ENCODE results near the gene CEP131. TPM values are rescaled to one million over a fixed set of nuclear protein-coding genes. Genes with fewer than 3 reads are reported as not detected.

Gene CEP131
- total and polyA plus RNA-seq, 3 experiments from 2014 or later: 6.5 to 13.3 (median 13.2) TPM

DNA sequence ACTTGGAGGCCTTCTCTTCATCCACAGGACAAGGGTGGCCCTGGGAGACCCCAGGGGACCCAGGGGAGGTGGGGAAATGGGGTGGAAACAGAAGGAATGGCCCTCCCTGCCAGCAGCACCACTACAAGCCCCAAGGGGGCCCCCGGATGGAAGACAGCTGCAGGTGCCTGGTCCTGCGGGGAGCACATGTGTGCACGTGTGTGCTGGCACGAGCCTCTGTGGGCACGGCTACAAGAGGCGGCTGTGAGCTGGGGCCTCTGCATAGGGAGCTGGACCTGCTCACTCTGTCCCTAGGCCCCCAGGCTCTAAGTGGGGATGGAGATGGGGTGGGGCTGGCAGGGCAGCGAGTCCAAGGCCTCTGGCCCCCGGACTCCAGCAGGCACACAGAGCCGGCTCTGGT is 43.5 kb downstream of the CEP131 start:
- Histone ChIP-seq H3K27me3 (ENCODE audit: insufficient read depth, low read length, poor library complexity, severe bottlenecking) (no peaks in the 10 kb centered on the region), H3K27ac (ENCODE audit: low read depth, low read length) (no peak overlapping the region), H3K4me1 (ENCODE audit: insufficient read depth, low read length) (no peaks in the 10 kb centered on the region), H3K36me3 (ENCODE audit: insufficient read depth, low read length) (no peaks in the 10 kb centered on the region), H3K4me3 (ENCODE audit: low read length) (no peak overlapping the region), H3K9me3 (ENCODE audit: low read length) (no peaks in the 10 kb centered on the region)
- ChIA-PET CTCF (no interaction called here), POLR2A (no interaction called here)
- H3K36me3 Mint-ChIP-seq: no peaks in the 10 kb centered on the region
- H3K9me3 Mint-ChIP-seq: no peaks in the 10 kb centered on the region
- H3K4me3 Mint-ChIP-seq: no peak overlapping the region
- no peaks in the 10 kb centered on the region for H3K4me1 Mint-ChIP-seq
- no peak overlapping the region for H3K27ac Mint-ChIP-seq
- DNase-seq: no peak
- H3K27me3 Mint-ChIP-seq: peaks cover 2 to 3% of the 10 kb centered on the region in 2 donors

DNA sequence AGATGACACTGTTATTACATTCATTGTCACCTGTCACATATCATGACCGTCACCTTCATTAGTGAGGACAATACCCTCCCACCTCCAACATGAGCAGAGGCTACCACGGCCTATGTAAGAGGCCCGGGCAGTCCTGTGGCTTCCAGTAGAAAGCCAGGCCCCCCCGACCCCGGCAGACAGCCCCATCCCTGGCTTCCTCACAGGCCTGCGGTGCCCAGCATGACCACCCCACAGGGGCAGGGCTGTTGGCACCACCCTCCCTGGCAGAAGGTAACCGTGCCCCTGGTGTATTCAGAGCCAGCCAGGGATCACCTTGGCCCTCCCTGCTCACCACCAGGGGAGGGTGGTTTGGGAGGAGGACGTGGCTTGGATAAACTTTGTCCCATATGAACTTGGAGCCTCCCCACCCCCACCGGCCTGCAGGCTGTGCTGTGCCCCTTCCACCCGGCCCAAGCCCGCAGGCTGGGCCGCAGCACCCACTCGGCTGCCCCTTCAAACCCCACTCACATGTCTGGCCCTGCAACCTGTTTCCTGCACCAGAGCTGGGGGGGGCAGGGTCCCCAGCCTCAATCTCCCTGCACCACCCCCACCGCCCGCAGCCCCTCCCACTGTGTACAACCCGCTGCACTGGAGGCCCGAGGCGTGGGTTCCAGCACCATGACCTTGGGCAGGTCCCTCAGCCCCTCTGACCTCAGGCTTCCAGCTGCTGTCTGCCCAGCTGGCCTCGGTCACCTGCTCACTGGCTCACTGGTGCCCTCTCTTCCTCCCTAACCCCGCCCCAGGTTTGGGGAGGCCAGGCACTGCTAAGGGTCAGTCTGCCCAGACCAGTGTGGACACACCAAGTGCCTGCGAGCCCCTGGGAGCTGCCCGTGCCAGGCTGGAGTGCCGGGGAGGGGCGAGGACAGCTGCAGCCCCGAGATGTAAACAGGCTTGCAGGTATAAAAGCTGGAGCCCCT is 44.4 kb downstream of the CEP131 start:
- no peaks in the 10 kb centered on the region for H3K36me3 Mint-ChIP-seq
- CTCF ChIA-PET: no interaction called here
- Histone ChIP-seq H3K9me3 (ENCODE audit: low read length) (no peaks in the 10 kb centered on the region), H3K36me3 (ENCODE audit: insufficient read depth, low read length) (no peaks in the 10 kb centered on the region), H3K27ac (ENCODE audit: low read depth, low read length) (no peak overlapping the region), H3K4me3 (ENCODE audit: low read length) (no peak overlapping the region), H3K27me3 (ENCODE audit: insufficient read depth, low read length, poor library complexity, severe bottlenecking) (no peaks in the 10 kb centered on the region), H3K4me1 (ENCODE audit: insufficient read depth, low read length) (no peaks in the 10 kb centered on the region)
- peaks cover 2 to 4% of the 10 kb centered on the region in 2 donors for H3K27me3 Mint-ChIP-seq
- H3K4me1 Mint-ChIP-seq: no peaks in the 10 kb centered on the region
- H3K4me3 Mint-ChIP-seq: no peak overlapping the region
- DNase-seq: no peak
- POLR2A ChIA-PET: no interaction called here
- H3K27ac Mint-ChIP-seq: no peak overlapping the region
- H3K9me3 Mint-ChIP-seq: no peaks in the 10 kb centered on the region

DNA sequence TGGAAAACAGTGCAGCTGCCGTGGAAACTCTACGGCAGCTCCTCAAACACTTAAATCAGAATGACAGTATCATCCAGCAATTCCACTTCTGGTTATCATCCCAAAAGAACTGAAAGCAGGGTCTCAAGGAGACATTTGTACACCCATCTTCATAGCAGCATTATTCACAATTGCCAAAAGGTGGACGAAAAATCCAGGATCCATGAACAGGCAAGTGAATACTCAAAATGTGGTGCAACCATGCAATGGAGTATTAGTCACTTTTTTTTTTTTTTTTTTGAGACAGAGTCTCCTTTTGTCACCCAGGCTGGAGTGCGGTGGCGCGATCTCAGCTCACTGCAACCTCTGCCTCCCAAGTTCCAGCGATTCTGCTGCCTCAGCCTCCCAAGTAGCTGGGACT is 46.1 kb downstream of the CEP131 start:
- Histone ChIP-seq H3K27ac (ENCODE audit: low read depth, low read length) (no peak overlapping the region), H3K36me3 (ENCODE audit: insufficient read depth, low read length) (no peaks in the 10 kb centered on the region), H3K9me3 (ENCODE audit: low read length) (no peaks in the 10 kb centered on the region), H3K4me3 (ENCODE audit: low read length) (no peak overlapping the region), H3K4me1 (ENCODE audit: insufficient read depth, low read length) (no peaks in the 10 kb centered on the region), H3K27me3 (ENCODE audit: insufficient read depth, low read length, poor library complexity, severe bottlenecking) (no peaks in the 10 kb centered on the region)
- Mint-ChIP-seq H3K9me3 (no peaks in the 10 kb centered on the region), H3K4me3 (no peak overlapping the region), H3K4me1 (no peaks in the 10 kb centered on the region), H3K27me3 (peaks cover 4 to 7% of the 10 kb centered on the region in 2 donors), H3K27ac (no peak overlapping the region), H3K36me3 (no peaks in the 10 kb centered on the region)
- ChIA-PET POLR2A (no interaction called here), CTCF (no interaction called here)
- DNase-seq: no peak

DNA sequence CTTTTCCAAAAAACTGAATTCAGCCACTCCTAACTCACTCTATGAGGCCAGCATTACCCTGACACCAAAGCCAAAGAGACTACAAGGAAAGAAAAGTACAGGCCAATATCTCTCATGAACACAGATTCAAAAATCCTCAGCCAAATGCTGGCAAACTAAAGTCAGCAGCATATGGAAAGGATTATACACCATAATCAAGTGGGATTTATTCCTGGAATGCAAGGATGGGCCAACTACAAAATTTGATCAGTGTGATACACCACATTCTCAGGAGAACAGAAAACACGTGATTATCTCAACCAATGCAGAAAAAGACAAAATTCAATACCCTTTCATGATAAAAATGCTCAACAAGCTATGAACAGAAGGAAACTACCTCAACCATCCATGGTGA is 49.0 kb downstream of the CEP131 start:
- Histone ChIP-seq H3K27me3 (ENCODE audit: insufficient read depth, low read length, poor library complexity, severe bottlenecking) (no peaks in the 10 kb centered on the region), H3K4me1 (ENCODE audit: insufficient read depth, low read length) (no peaks in the 10 kb centered on the region), H3K4me3 (ENCODE audit: low read length) (no peak overlapping the region), H3K27ac (ENCODE audit: low read depth, low read length) (no peak overlapping the region), H3K9me3 (ENCODE audit: low read length) (no peaks in the 10 kb centered on the region), H3K36me3 (ENCODE audit: insufficient read depth, low read length) (no peaks in the 10 kb centered on the region)
- H3K27me3 Mint-ChIP-seq: peaks cover 4 to 7% of the 10 kb centered on the region in 2 donors
- H3K27ac Mint-ChIP-seq: no peak overlapping the region
- ChIA-PET POLR2A (no interaction called here), CTCF (no interaction called here)
- no peaks in the 10 kb centered on the region for H3K4me1 Mint-ChIP-seq
- H3K9me3 Mint-ChIP-seq: no peaks in the 10 kb centered on the region
- DNase-seq: no peak
- no peaks in the 10 kb centered on the region for H3K36me3 Mint-ChIP-seq
- H3K4me3 Mint-ChIP-seq: no peak overlapping the region

- Histone ChIP-seq H3K4me3 (ENCODE audit: low read length) (no peak overlapping the region), H3K4me1 (ENCODE audit: insufficient read depth, low read length) (no peaks in the 10 kb centered on the region), H3K27me3 (ENCODE audit: insufficient read depth, low read length, poor library complexity, severe bottlenecking) (no peaks in the 10 kb centered on the region), H3K27ac (ENCODE audit: low read depth, low read length) (no peak overlapping the region), H3K9me3 (ENCODE audit: low read length) (no peaks in the 10 kb centered on the region), H3K36me3 (ENCODE audit: insufficient read depth, low read length) (no peaks in the 10 kb centered on the region)
- no peak for DNase-seq
- no peaks in the 10 kb centered on the region for H3K4me1 Mint-ChIP-seq
- no peak overlapping the region for H3K4me3 Mint-ChIP-seq
- no peak overlapping the region for H3K27ac Mint-ChIP-seq
- H3K36me3 Mint-ChIP-seq: no peaks in the 10 kb centered on the region
- ChIA-PET CTCF (no interaction called here), POLR2A (no interaction called here)
- H3K9me3 Mint-ChIP-seq: no peaks in the 10 kb centered on the region
- H3K27me3 Mint-ChIP-seq: peaks cover 4 to 7% of the 10 kb centered on the region in 2 donors
These were observed 49.6 kb downstream of the CEP131 start for GRCh38 chr17:81173052-81173761.

DNA sequence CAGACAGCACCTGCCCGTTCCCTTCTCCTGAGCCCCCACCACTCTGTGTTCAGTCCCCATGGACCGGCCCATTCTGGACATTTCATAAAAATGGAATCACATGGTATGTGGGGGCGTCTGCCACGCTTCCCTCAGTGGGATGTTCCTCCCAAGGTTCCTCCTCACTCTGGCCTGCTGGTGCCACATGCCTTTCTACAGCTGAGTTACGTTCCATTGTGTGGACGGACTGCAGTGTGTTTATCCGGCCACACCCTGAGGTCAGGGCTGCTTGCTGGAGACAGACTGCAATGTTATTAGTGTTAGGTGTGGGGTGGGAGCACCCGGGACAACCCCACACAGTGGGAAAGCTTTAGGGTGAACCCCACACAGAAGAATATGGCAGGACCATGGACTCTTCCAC is 50.8 kb downstream of the CEP131 start:
- POLR2A ChIA-PET: no interaction called here
- Mint-ChIP-seq H3K4me3 (no peak overlapping the region), H3K9me3 (no peaks in the 10 kb centered on the region), H3K27ac (no peak overlapping the region), H3K27me3 (peaks cover 8 to 11% of the 10 kb centered on the region in 2 donors), H3K36me3 (no peaks in the 10 kb centered on the region), H3K4me1 (peaks cover 0 to 2% (median 0%) of the 10 kb centered on the region in 3 donors)
- Histone ChIP-seq H3K27me3 (ENCODE audit: insufficient read depth, low read length, poor library complexity, severe bottlenecking) (no peaks in the 10 kb centered on the region), H3K36me3 (ENCODE audit: insufficient read depth, low read length) (no peaks in the 10 kb centered on the region), H3K4me1 (ENCODE audit: insufficient read depth, low read length) (no peaks in the 10 kb centered on the region), H3K4me3 (ENCODE audit: low read length) (no peak overlapping the region), H3K9me3 (ENCODE audit: low read length) (no peaks in the 10 kb centered on the region), H3K27ac (ENCODE audit: low read depth, low read length) (no peak overlapping the region)
- no peak for DNase-seq
- CTCF ChIA-PET: no interaction called here

GRCh38 chr17:81170727-81171494 is 51.9 kb downstream of the CEP131 start:
- Histone ChIP-seq H3K9me3 (ENCODE audit: low read length) (no peaks in the 10 kb centered on the region), H3K4me1 (ENCODE audit: insufficient read depth, low read length) (no peaks in the 10 kb centered on the region), H3K36me3 (ENCODE audit: insufficient read depth, low read length) (no peaks in the 10 kb centered on the region), H3K27ac (ENCODE audit: low read depth, low read length) (no peak overlapping the region), H3K27me3 (ENCODE audit: insufficient read depth, low read length, poor library complexity, severe bottlenecking) (no peaks in the 10 kb centered on the region), H3K4me3 (ENCODE audit: low read length) (no peak overlapping the region)
- Mint-ChIP-seq H3K9me3 (no peaks in the 10 kb centered on the region), H3K27ac (no peak overlapping the region), H3K36me3 (no peaks in the 10 kb centered on the region), H3K4me3 (no peak overlapping the region), H3K27me3 (peaks cover 8 to 11% of the 10 kb centered on the region in 2 donors), H3K4me1 (peaks cover 0 to 2% (median 0%) of the 10 kb centered on the region in 3 donors)
- CTCF ChIA-PET: no interaction called here
- POLR2A ChIA-PET: no interaction called here
- no peak for DNase-seq

- H3K36me3 ChIP-seq (ENCODE audit: insufficient read depth, low read length): no peaks in the 10 kb centered on the region
- no peaks in the 10 kb centered on the region for H3K9me3 ChIP-seq (ENCODE audit: low read length)
- peaks cover 4% of the 10 kb centered on the region for H3K27me3 ChIP-seq (ENCODE audit: insufficient read depth, low read length, poor library complexity, severe bottlenecking)
- Mint-ChIP-seq H3K9me3 (no peaks in the 10 kb centered on the region), H3K36me3 (no peaks in the 10 kb centered on the region), H3K4me3 (no peak overlapping the region), H3K27ac (no peak overlapping the region), H3K4me1 (peaks cover 0 to 2% (median 0%) of the 10 kb centered on the region in 3 donors), H3K27me3 (peaks cover 8 to 11% of the 10 kb centered on the region in 2 donors)
- POLR2A ChIA-PET: no interaction called here
- H3K4me3 ChIP-seq (ENCODE audit: low read length): no peak overlapping the region
- CTCF ChIA-PET: no interaction called here
- no peaks in the 10 kb centered on the region for H3K4me1 ChIP-seq (ENCODE audit: insufficient read depth, low read length)
- DNase-seq: no peak
- no peak overlapping the region for H3K27ac ChIP-seq (ENCODE audit: low read depth, low read length)
These were observed 52.9 kb downstream of the CEP131 start for GRCh38 chr17:81169870-81170309.

Data from CD8-positive, alpha-beta memory T cell (primary cell).